Measurements from ENCODE around the gene ITPR2.

GRCh38 chr12:26783131-26783526 lies 49.9 kb downstream of the ITPR2 start:
- TF ChIP-seq POLR2A (IDR thresholded peaks at IDR 0.05; ENCODE audit: low read depth, low read length) = no peak
- TF ChIP-seq POLR2AphosphoS5 (IDR thresholded peaks at IDR 0.05; ENCODE audit: low read depth, low read length) = no peak
- no peak for TF ChIP-seq PAX5 (IDR thresholded peaks at IDR 0.05; ENCODE audit: insufficient read depth, low read length, severe bottlenecking)

Measured in GM12891 (cell line).